Daoy (cell line): ENCODE measurements around the gene HSDL2. TPM values are rescaled to one million over a fixed set of nuclear protein-coding genes. Genes with fewer than 3 reads are reported as not detected.
"Not testable (repeated sequence)": the region's sequence is repeated elsewhere in the genome, so short reads cannot be mapped to it uniquely, and the experiment has no call there.

Experiments
- DNase-seq: peaks from one replicate; pipeline ENCODE4 v3.0.0-alpha.2; 2015; ENCODE audit warnings: low read depth
- total RNA-seq: library from RNA; depleted of rRNA; stranded (reverse); fragments of >200 nt; shearing (Covaris generic); gene quantifications from 2 replicates; pipeline ENCODE4 v1.2.3, GENCODE V29; 2014

The HSDL2 gene
- total RNA-seq, 1 experiment from 2014 or later: 55.0 TPM

DNA sequence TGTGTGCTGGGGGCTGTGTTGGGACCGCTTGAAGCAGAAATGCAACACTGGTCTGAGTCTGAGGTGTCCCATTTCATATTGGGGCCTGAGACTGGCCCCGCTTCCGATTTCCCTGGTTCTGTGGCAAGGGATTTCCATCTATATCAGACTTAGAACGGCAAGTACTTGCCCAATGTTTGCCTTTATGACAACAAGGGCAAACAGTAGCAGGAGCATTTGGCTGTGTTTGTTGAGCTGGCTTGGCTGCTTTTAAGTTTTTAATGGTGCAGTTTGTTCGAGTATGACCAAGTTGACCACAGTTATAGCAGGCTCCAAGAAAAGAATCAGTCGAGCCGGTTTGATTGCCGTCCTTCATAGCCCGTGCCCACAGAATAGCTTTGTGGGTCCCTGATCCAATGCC is 17.0 kb downstream of the HSDL2 start:
- no peak for DNase-seq

GRCh38 chr9:112401175-112401815 is 21.4 kb downstream of the HSDL2 start:
- no peak for DNase-seq

GRCh38 chr9:112403614-112404201 is 23.8 kb downstream of the HSDL2 start:
- no peak for DNase-seq

- DNase-seq: no peak
These were observed 24.6 kb downstream of the HSDL2 start for GRCh38 chr9:112404508-112404932.

GRCh38 chr9:112408275-112408674 is 28.4 kb downstream of the HSDL2 start:
- no peak for DNase-seq

- DNase-seq: no peak
These were observed 28.9 kb downstream of the HSDL2 start for GRCh38 chr9:112408819-112409218.

DNA sequence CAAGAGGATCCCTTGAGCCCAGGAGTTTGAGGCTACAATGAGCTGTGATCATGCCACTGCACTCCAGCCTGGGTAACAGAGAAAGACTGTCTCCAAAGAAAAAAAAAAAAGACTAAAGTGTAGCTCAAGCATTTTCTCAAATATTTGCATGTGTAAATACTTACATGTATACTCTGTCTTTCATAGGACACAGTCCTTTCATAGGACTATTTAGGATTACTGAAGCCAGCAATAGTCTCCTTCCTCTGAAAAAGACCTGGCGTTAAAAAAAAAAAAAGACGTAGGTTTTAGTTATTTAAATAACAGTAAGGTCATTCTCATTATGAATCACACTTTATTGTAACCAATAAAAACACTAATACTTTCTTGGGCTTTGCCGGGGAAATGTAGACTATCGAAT is 29.9 kb downstream of the HSDL2 start:
- DNase-seq: no peak

DNA sequence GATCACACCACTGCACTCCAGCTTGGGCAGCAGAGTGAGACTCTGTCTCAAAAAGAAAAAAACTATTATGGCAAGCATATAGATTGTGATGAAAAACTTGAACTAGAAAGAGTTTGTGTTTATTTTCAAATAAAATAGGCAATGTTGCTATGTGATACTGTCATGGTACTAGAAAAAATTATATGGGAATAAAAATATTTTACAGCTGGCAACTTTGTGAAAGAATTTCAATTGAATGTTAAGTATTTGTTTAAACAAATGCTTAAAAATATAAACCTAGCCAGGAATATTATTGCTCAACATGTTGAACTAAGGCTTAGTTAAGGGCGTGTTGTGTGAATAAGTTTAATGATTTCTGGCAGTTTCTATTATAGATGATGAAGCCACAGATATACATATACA is 31.7 kb downstream of the HSDL2 start:
- DNase-seq: no peak

DNA sequence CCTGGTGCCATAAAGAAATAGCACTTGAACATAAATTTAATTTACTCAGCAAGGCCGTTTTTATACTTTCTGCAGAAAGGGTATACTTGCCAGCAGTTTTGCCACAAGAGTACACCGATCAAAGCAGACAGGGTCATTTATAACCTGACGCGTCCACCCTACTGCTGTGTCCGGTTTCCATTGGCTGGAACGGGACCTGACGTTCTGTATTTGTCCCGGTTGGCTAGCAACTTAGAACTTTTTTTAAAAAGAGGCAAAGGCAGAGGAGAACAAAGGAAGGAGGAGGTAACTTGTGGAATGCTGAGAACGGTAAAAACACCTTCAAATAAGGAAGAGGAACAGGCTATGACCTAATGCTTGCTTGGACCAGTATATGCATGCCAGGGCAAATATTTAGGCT is 33.8 kb downstream of the HSDL2 start:
- DNase-seq: not testable (repeated sequence)

DNA sequence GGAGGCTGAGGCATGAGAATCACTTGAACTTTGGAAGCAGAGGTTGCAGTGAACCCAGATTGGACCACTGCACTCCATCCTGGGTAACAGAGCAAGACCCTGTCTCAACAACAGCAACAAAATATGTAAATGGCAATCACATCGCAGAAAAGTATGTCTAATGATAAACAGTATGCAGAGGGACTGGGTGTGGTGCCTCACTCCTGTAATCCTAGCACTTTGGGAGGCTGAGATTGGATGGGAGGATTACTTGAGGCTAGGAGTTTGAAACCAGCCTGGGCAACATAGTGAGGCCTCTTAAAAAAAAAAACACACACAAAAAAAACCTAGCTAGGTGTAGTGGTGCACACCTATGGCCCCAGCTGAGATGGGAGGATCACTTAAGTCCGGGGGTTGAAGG is 40.3 kb downstream of the HSDL2 start:
- no peak for DNase-seq

- DNase-seq: no peak
These were observed 41.9 kb downstream of the HSDL2 start for GRCh38 chr9:112421771-112422222.

DNA sequence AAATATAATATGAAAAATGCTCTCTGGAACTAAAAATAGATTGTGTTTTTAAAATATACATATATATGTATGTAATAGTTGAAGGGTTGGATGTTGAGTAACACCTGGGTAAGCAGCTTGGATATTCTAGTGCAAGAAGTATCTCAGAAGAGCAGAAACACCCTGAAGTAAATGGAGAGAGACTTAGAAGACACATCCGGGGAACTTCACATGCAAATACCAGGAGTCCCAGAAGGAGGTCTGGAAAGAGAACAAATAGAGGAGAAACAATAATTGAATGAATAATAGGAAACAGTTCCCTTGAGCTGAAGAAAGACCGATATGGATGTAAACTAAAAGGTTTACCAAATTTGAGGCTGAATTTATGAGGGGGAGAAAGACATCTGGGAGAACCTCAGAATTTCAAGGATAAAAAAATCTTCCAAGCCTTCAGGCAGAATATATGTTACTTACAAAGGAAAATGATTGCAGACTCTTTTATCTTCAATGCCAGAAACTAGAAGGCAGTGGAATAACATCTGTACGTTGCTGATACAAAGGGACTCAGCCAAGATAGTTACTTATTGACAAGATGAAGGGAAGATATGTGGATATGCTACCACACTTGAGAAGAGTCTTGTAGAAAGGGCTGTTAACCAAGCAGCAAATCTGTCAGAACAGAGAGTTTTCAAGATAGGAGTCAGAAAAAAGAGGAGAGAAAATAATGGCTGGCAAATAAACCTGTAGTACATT is 42.7 kb downstream of the HSDL2 start:
- DNase-seq: no peak

DNA sequence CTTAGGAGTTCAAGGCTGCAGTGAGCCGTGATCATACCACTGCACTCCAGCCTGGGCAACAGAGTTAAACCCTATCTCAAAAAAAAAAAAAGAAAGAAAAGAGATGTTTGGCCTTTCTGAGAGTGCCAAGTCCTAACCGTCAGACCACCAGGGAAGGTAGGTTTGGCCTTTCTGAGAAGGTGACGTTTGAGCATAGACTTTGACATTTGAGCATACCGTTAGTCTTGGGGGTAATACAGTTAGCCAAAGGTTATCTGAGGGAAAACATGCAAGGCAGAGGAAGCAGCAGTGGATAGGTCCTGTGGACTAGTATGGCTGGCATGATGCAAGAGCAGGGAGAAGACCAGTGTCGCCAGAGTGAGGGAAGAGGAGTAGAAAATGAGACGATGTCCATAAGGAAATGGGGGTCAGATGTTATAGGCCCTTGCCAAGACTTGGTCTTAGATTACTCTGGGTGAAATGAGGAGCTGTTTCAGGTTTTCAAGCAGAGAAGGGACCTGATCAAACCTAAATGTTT is 50.2 kb downstream of the HSDL2 start:
- DNase-seq: no peak

- no peak for DNase-seq
These were observed 53.8 kb downstream of the HSDL2 start for GRCh38 chr9:112433499-112434392.

- no peak for DNase-seq
These were observed 54.6 kb downstream of the HSDL2 start for GRCh38 chr9:112434487-112434886.

- no peak for DNase-seq
These were observed 57.5 kb downstream of the HSDL2 start for GRCh38 chr9:112437406-112437805.

DNA sequence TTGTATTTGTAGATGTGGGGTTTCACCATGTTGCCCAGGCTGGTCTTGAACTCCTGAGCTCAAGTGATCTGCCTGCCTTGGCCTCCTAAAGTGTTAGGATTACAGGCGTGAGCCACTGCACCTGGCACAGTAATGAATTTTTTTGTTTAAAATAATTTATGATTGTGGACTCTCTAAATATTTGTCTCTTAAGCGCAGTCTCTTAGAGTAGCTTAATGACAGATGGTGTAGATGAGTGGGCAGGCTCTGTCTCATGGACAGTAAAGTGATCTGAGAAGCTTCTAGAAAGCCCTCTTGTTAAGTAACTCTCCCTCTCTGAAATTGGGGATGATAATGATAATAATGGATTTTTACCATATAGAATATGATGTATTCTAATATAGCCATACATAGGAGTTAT is 59.3 kb downstream of the HSDL2 start:
- DNase-seq: no peak

DNA sequence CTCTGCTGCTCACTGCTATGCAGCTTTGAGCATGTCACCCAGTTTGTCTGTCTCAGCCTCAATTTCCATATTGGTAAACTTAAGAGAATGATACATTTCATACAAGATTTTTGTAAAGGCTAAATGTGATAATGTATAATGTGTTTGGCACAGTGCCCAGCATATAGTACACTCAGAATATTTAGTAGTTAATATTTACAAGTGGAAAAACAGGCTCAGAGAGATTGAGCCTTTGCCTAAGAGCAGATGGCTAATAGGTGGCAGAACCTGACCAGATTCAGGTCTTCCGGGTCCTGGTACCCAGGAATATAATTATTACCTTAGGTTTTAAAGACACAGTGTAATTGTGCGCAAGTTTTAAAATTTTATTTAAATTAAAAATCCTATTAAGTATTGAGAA is 59.9 kb downstream of the HSDL2 start:
- no peak for DNase-seq

GRCh38 chr9:112443200-112443599 is 63.3 kb downstream of the HSDL2 start:
- DNase-seq: no peak

DNA sequence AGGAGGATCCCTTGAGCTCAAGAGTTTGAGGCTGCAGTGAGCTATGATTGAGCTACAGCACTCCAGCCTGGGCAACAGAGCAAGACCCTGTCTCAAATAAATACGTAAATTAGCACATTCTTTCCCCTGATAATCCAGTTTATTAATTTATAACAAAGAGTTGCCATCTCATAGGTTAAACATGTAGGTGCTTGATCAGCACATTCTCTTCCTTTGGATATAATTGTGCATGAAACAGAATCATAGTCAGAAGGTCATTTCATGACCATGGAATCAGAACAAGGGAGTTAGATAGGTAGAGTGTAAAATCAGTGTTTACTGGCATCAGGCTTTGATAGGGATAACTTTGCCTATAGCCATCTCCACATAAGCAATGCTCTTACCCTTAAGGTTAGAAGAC is 63.7 kb downstream of the HSDL2 start:
- DNase-seq: no peak

DNA sequence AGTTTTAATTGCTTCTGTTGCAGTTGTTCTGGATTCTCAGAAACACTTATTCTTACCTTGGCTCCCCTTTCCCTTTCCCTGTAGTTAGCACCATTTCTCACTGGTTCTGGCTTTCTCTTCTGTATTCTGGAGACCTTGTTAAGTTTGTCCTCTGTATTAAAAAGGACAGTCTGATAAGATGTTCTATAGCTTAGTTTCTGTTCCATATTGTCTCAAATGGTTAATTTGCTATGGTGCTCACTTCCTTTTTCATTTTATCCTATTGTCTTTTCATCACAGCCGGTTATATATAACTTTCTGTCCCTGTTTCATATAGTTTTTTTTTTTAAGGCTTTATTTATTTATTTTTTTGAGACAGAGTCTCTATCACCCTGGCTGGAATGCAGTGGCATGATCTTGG is 65.3 kb downstream of the HSDL2 start:
- no peak for DNase-seq

DNA sequence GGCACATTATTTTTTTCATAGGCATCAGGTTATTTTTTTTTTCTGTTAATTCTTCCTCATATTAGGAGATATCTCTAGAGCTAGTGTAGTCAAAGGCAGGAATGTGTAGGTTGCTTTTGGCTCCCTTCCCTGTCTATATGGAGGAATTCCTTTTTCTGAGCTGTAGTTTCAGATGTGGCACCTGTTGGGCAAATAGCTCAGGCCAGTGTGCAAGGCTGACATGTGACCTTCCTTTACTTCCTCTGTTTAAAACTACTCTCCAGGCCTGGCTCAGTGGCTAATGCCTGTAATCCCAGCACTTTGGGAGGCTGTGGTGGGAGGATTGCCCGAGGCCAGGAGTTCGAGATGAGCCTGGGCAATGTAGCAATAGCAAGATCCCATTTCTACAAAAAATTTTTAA is 66.2 kb downstream of the HSDL2 start:
- DNase-seq: no peak
